ENCODE results near the gene ARID5B. TPM values are rescaled to one million over a fixed set of nuclear protein-coding genes. Genes with fewer than 3 reads are reported as not detected.
A peak's percentile ranks its signal among the peaks of the same experiment; 100 is the strongest.

ARID5B gene
- total and polyA plus RNA-seq, 2 of the 4 experiments (the other 2 are of a cell fraction), result 41.0 to 125 TPM

DNA sequence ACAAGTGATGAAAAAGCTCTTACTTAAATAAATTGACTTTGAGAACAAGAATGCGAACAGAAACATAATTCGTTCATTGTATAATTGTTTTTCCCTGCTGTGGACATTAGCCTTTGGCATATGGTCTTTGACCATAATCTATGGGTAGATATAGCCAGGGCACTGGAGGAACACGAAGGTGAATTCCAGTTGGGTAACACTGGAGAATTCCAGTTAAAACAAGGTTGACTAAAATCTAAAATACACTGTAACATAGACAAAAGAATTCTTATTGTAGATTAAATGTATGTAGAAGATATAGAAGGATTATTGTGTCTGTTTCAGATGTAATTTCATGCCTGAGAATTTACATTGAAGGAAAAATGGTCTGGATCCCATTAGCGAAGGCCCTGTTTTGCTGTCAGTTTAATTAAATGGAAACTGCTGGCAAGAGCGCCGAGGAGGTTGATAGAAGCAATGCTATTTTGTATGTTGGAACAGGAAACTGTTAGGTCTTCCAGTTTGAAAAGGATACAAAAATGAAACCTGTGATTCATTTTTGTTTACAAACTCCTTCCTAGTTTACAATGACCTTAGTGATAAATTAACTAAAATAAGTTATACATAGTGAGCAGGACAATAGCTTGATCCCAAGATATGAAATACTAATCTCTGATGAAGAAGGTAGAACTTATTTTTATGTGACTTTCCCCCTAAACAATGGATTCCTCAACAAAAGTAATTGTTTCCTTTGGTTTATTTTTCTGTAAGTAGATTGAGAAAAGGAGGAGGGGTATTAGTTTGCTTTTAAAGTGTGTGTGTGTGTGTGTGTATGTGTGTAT, 68.9 kb downstream of the ARID5B start:
- no peak overlapping the region for H2BK15ac ChIP-seq (ENCODE audit: low read depth, low read length)
- peak overlapping the region in 1 of 2 experiments; percentile 65; a peak in 2 of 4 replicates for H4K8ac ChIP-seq (ENCODE audit: low read depth in 2 of 2, low read length in 2 of 2)
- no peak overlapping the region for H2AFZ ChIP-seq (replicated peaks; ENCODE audit: low read length, poor library complexity)
- H3K79me1 ChIP-seq (ENCODE audit: low read depth in 1 of 2, low read length in 2 of 2), result peaks cover 27 to 68% of the 10 kb centered on the region in 2 experiments
- no CpG with 5 or more reads among the region's 6 CpGs for WGBS, 2 experiments (ENCODE audit: extremely low coverage in 2 of 2, insufficient read length in 1 of 2)
- H2AK5ac ChIP-seq (ENCODE audit: low read depth, low read length), result no peak overlapping the region
- H3K9ac ChIP-seq (ENCODE audit: low read depth, low read length), result peak overlapping the region; percentile 43
- H2BK120ac ChIP-seq (ENCODE audit: low read depth, low read length), result no peak overlapping the region
- POLR2A ChIA-PET (ENCODE audit: unreplicated experiment), result no interaction called here
- intact Hi-C loops (cut with micrococcal nuclease), result no loop called here
- no peak overlapping the region for H4K91ac ChIP-seq (ENCODE audit: insufficient read depth, low read depth, low read length)
- TF ChIP-seq, protein P1, sequence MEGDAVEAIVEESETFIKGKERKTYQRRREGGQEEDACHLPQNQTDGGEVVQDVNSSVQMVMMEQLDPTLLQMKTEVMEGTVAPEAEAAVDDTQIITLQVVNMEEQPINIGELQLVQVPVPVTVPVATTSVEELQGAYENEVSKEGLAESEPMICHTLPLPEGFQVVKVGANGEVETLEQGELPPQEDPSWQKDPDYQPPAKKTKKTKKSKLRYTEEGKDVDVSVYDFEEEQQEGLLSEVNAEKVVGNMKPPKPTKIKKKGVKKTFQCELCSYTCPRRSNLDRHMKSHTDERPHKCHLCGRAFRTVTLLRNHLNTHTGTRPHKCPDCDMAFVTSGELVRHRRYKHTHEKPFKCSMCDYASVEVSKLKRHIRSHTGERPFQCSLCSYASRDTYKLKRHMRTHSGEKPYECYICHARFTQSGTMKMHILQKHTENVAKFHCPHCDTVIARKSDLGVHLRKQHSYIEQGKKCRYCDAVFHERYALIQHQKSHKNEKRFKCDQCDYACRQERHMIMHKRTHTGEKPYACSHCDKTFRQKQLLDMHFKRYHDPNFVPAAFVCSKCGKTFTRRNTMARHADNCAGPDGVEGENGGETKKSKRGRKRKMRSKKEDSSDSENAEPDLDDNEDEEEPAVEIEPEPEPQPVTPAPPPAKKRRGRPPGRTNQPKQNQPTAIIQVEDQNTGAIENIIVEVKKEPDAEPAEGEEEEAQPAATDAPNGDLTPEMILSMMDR (conservative IDR thresholded peaks at IDR 0.05; ENCODE audit: low read depth, low read length), result no peak
- TF ChIP-seq SMC3 (IDR thresholded peaks at IDR 0.05; ENCODE audit: low read depth, low read length) (no peak), USF2 (IDR thresholded peaks at IDR 0.05; ENCODE audit: low read depth, low read length) (no peak), CEBPB (IDR thresholded peaks at IDR 0.05; ENCODE audit: low read depth, low read length) (no peak), POLR2A (IDR thresholded peaks at IDR 0.05; ENCODE audit: low read depth, low read length) (no peak), RCOR1 (IDR thresholded peaks at IDR 0.05; ENCODE audit: insufficient replicate concordance, low read length) (no peak), BHLHE40 (IDR thresholded peaks at IDR 0.05; ENCODE audit: low read depth, low read length) (no peak), RFX5 (IDR thresholded peaks at IDR 0.05; ENCODE audit: low read depth, low read length) (no peak), MAZ (IDR thresholded peaks at IDR 0.05; ENCODE audit: borderline replicate concordance, low read depth, low read length) (no peak), CHD1 (IDR thresholded peaks at IDR 0.05; ENCODE audit: low read depth, low read length) (no peak), MAFK (IDR thresholded peaks at IDR 0.05; ENCODE audit: low read depth, low read length) (no peak), NFE2L2 (IDR thresholded peaks at IDR 0.05; ENCODE audit: low read depth, low read length) (no peak), RAD21 (IDR thresholded peaks at IDR 0.05; ENCODE audit: low read length) (no peak), MXI1 (IDR thresholded peaks at IDR 0.05; ENCODE audit: borderline replicate concordance, low read depth, low read length) (no peak)
- H3K27me3 ChIP-seq (ENCODE audit: control insufficient read depth, insufficient read depth, low read length), result no peaks in the 10 kb centered on the region
- no TSS peak for BruUV-seq (replicated peaks)
- CTCF ChIA-PET, result no interaction called here
- H3K27ac ChIP-seq (ENCODE audit: insufficient read depth, low read length), result peak overlapping the region; percentile 61; the same call in 1 of the 2 replicates
- H3K56ac ChIP-seq (ENCODE audit: extremely low read depth, insufficient read depth, low read length), result peak overlapping the region; percentile 51; the same call in 1 of the 2 replicates
- H3K4me2 ChIP-seq (ENCODE audit: low read depth, low read length), result peak overlapping the region; percentile 84
- H3K4me3 ChIP-seq (ENCODE audit: insufficient read depth, low read depth, low read length), result no peak overlapping the region
- peak overlapping the region; percentile 38 for H3K14ac ChIP-seq (replicated peaks; ENCODE audit: low read depth, low read length)
- ATAC-seq (ENCODE audit: low read depth) (0 out of 2 replicates have a peak, but pooled peaks have one; percentile 7), DNase-seq (no peak)
- H2BK5ac ChIP-seq (ENCODE audit: low read depth, low read length, poor library complexity, severe bottlenecking), result peak overlapping the region; percentile 70
- H3K4ac ChIP-seq (ENCODE audit: low read depth, low read length), result no peak overlapping the region; the same call in 1 of the 2 replicates
- H4K20me1 ChIP-seq (ENCODE audit: insufficient read depth, low read length), result peaks cover 11% of the 10 kb centered on the region; the same call in 1 of the 2 replicates
- H3K9me1 ChIP-seq (ENCODE audit: insufficient read depth, low read length), result peaks cover 3% of the 10 kb centered on the region
- 0 out of 2 replicates have a peak overlapping the region, but pooled peaks have one; percentile 54 for H3K23ac ChIP-seq (ENCODE audit: low read depth, low read length)
- peak overlapping the region; percentile 48; the same call in 1 of the 2 replicates for H4K5ac ChIP-seq (ENCODE audit: low read depth, low read length)
- dilution Hi-C loops (cut with HindIII; ENCODE audit: low sequenced_read_pairs, unreplicated experiment), result no loop called here
- in situ Hi-C loops (cut with MboI; ENCODE audit: low sequenced_read_pairs), result no loop called here
- H3K9me3 ChIP-seq (ENCODE audit: control insufficient read depth, insufficient read depth, low read length), result no peaks in the 10 kb centered on the region
- H3K36me3 ChIP-seq (ENCODE audit: control insufficient read depth, insufficient read depth, low read length), result peaks cover 12% of the 10 kb centered on the region
- no peak overlapping the region for H2AK9ac ChIP-seq (replicated peaks; ENCODE audit: low read depth, low read length, poor library complexity)
- H2BK20ac ChIP-seq (ENCODE audit: low read depth, low read length), result peak overlapping the region; percentile 52; the same call in 1 of the 2 replicates
- peaks cover 12% of the 10 kb centered on the region for H3K4me1 ChIP-seq (ENCODE audit: control insufficient read depth, insufficient read depth, low read length)
- H3K18ac ChIP-seq (ENCODE audit: low read depth, low read length), result peak overlapping the region; percentile 76
